Astrocyte of the spinal cord (primary cell): ENCODE measurements around the gene PRDM16.

Experiments used
- DNase-seq: peaks from one replicate; pipeline ENCODE4 v3.0.0; 2011; ENCODE audit warnings: low read depth, low spot score
- H3K4me3 ChIP-seq: 2 replicates; pipeline ENCODE4 v1.5.1; 2011; ENCODE audit warnings: low read depth, mild to moderate bottlenecking, low read length, moderate library complexity
- in situ Hi-C: cut with HindIII; loops from 2 replicates; pipeline ENCODE4 v1.10.0; 2017; ENCODE audit warnings: low sequenced_read_pairs
- TF ChIP-seq, protein P1 (sequence below): IDR thresholded peaks from 2 replicates; pipeline ENCODE4 v1.5.1; 2012; ENCODE audit warnings: low read depth, mild to moderate bottlenecking, low read length, inconsistent platforms

Gene PRDM16

DNA sequence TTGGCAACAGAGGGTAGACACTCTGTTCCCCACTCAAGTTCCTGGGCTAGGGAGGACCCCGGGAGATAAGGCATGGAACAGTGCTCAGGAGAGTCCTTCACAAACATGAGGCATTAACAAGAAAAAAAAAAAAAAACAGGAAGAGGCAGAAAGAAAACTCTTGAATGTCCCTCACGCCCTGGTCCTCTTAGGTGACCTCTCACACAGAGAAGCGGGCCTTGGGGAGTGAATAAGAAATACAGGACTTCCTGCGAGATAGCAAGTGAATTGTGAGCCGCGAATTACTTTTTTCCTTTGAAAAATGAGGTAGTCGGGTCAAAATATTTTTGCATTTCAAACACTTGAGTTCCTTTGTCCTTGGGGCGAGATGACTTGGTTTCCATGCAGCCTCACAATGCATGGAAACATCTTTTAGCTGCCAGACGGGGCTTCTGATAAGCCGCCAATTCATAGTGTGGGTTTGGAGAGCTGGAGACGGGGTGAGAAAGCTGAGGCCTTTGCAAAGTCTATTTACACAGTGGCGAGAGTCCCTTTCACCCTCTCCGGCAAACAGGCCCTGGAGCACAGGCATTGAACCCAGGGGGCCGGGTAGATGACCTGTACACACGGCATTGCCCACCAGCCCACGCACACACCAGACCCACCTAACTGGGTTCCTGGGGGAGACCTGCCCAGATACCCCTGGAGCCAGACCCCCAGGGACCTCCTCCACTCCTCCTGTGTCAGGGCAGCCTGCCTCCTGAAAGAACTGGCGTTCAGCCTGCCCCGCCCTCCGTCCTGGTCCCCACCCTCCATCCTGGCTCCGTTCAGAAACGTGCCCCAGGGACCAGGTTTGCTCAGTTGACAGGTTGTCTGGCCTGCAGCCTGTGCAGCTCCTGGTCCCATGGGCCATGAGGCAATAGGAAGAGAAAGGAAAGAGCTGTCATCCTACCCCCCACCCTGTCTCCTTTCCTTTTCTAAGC, 192.3 kb downstream of the PRDM16 start:
- TF ChIP-seq, protein P1, sequence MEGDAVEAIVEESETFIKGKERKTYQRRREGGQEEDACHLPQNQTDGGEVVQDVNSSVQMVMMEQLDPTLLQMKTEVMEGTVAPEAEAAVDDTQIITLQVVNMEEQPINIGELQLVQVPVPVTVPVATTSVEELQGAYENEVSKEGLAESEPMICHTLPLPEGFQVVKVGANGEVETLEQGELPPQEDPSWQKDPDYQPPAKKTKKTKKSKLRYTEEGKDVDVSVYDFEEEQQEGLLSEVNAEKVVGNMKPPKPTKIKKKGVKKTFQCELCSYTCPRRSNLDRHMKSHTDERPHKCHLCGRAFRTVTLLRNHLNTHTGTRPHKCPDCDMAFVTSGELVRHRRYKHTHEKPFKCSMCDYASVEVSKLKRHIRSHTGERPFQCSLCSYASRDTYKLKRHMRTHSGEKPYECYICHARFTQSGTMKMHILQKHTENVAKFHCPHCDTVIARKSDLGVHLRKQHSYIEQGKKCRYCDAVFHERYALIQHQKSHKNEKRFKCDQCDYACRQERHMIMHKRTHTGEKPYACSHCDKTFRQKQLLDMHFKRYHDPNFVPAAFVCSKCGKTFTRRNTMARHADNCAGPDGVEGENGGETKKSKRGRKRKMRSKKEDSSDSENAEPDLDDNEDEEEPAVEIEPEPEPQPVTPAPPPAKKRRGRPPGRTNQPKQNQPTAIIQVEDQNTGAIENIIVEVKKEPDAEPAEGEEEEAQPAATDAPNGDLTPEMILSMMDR, result no peak
- no peak for DNase-seq
- no peak overlapping the region for H3K4me3 ChIP-seq
- in situ Hi-C loops, result no loop called here

DNA sequence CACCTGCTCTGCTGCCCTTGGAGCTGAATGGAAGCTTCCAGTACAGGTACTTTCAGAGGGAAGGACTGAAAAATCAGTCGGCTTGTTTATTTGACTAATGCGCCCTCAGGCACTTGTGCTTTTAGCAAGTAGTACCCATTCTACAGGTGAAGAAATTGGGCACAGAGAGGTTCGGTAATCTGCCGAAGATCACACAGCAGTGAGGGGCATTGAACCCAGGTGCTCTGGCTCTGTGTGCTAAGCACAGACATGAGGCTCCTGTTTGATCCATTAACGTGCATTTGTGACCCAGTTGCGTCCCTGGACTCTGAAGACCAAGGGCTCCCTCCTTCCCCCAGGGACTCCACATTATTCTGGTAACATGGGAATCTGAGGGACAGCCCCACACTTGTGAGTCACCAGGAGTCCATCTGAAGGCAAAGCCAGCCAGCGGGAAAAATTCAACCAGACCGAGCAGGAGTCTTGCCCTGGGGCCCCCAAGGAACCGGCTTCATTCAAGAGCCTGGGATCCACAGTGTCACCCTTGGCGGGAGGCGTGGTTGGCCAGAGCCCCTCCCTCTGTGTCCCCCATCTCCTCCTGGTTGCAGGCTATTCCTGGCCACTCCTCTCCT, 193.1 kb downstream of the PRDM16 start:
- H3K4me3 ChIP-seq, result no peak overlapping the region
- TF ChIP-seq, protein P1, result no peak
- in situ Hi-C loops, result no loop called here
- no peak for DNase-seq

- TF ChIP-seq, protein P1, result no peak
- in situ Hi-C loops, result no loop called here
- DNase-seq, result no peak
- H3K4me3 ChIP-seq, result no peak overlapping the region
Measured at GRCh38 chr1:3262681-3263286, 193.8 kb downstream of the PRDM16 start.

GRCh38 chr1:3263790-3264189, 194.8 kb downstream of the PRDM16 start:
- TF ChIP-seq, protein P1, result no peak
- in situ Hi-C loops, result no loop called here

GRCh38 chr1:3264456-3264855, 195.5 kb downstream of the PRDM16 start:
- no peak overlapping the region for H3K4me3 ChIP-seq
- in situ Hi-C loops, result no loop called here
- no peak for DNase-seq
- TF ChIP-seq, protein P1, result no peak

More at GRCh38 chr1:3263790-3264189, 194.8 kb downstream of the PRDM16 start:
- no peak for DNase-seq
- no peak overlapping the region for H3K4me3 ChIP-seq

GRCh38 chr1:3265835-3266805, 197.1 kb downstream of the PRDM16 start:
- TF ChIP-seq, protein P1, result no peak
- no peak for DNase-seq
- in situ Hi-C loops, result no loop called here
- H3K4me3 ChIP-seq, result no peak overlapping the region
